ENCODE measurements around the gene GGCX. TPM values are rescaled to one million over a fixed set of nuclear protein-coding genes. Genes with fewer than 3 reads are reported as not detected.

Gene GGCX
- total and polyA plus RNA-seq, 12 donors: 14.9 to 85.2 (median 44.1) TPM

DNA sequence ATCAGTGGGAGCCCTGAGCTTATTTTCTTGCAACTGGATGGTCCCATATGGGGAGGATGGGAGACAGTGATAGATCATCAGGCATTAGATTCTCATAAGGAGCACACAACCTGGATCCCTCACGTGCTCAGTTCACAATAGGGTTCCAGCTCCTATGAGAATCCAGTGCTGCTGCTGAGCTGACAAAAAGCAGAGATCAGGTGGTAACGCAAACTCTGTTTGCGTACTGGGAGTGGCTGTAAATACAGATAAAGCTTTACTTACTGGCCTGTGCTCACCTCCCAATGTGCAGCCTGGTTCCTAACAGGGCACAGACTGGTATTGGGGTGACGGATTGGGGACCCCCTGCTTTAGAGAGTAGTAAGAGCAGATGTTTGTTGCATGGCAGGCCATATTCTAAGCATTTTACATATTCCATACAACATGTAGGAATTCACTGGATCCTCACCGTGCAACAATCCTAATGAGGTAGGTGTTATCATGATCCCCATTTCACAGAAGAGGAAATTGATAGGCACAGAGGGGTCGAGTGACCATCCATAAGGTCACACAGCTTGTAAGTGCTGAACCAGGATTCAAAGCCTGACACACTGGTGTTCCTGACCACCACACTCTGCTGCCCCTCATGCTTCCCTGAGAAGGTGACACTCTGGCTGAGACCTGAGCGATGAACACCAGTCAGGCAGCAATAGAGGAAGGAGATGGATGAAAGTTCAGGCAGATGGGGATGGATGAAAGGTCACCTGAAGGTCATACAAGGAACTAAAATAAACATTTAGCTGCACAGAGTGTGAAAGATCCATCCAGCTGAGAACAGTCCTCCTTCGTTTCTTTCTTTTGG is 38.0 kb downstream of the GGCX start:
- H3K9me3 ChIP-seq (replicated peaks in 1 of 3): no peaks in the 10 kb centered on the region
- no peak overlapping the region for H3K4me3 ChIP-seq
- no peaks in the 10 kb centered on the region for H3K36me3 ChIP-seq (replicated peaks in 1 of 2)
- peaks cover 8 to 17% of the 10 kb centered on the region in 2 donors for H3K4me1 ChIP-seq (replicated peaks in 1 of 2)
- no peak for TF ChIP-seq POLR2A (IDR thresholded peaks at IDR 0.05)
- TF ChIP-seq, protein P1, sequence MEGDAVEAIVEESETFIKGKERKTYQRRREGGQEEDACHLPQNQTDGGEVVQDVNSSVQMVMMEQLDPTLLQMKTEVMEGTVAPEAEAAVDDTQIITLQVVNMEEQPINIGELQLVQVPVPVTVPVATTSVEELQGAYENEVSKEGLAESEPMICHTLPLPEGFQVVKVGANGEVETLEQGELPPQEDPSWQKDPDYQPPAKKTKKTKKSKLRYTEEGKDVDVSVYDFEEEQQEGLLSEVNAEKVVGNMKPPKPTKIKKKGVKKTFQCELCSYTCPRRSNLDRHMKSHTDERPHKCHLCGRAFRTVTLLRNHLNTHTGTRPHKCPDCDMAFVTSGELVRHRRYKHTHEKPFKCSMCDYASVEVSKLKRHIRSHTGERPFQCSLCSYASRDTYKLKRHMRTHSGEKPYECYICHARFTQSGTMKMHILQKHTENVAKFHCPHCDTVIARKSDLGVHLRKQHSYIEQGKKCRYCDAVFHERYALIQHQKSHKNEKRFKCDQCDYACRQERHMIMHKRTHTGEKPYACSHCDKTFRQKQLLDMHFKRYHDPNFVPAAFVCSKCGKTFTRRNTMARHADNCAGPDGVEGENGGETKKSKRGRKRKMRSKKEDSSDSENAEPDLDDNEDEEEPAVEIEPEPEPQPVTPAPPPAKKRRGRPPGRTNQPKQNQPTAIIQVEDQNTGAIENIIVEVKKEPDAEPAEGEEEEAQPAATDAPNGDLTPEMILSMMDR (IDR thresholded peaks at IDR 0.05): no peak
- H3K27me3 ChIP-seq: no peaks in the 10 kb centered on the region
- DNase-seq: no peak
- intact Hi-C loops (cut with DNase I): no loop called here
- H3K27ac ChIP-seq: peak overlapping the region in 2 of 5 donors; percentile 8 to 51
- WGBS, 4 donors: 79 to 84% (median 82%) methylated on average over 4 to 8 of the region's 8 CpGs

DNA sequence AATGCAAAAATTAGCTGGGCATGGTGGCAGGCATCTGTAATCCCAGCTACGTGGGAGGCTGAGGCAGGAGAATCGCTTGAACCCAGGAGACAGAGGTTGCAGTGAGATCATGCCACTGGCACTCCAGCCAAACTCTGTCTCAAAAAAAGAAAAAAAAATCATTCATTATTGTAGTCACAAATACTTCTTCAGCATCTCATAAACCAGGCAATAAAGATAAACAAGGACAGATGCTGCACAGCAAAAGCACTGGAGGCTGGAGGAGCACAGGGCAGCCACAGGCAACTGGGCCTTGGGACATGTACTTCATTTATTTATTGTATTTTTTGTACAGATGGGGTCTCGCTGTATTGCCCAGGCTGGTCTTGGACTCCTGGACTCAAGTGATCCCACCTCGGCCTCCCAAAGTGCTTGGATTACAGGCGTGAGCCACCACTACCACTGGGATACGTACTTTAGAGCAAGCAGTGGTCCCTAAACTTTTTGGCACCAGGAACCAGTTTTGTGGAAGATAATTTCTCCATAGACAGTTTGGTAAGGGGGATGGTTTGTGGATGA is 39.1 kb downstream of the GGCX start:
- no peak for DNase-seq
- Histone ChIP-seq H3K36me3 (replicated peaks in 1 of 2) (no peaks in the 10 kb centered on the region), H3K9me3 (replicated peaks in 1 of 3) (no peaks in the 10 kb centered on the region), H3K27ac (peak overlapping the region in 1 of 5 donors; percentile 26), H3K4me1 (replicated peaks in 1 of 2) (peaks cover 8 to 17% of the 10 kb centered on the region in 2 donors), H3K4me3 (no peak overlapping the region), H3K27me3 (no peaks in the 10 kb centered on the region)
- TF ChIP-seq, protein P1 (IDR thresholded peaks at IDR 0.05): no peak
- TF ChIP-seq POLR2A (IDR thresholded peaks at IDR 0.05): no peak
- WGBS, 4 donors: 89 to 97% (median 95%) methylated on average over 6 of the region's 6 CpGs
- intact Hi-C loops (cut with DNase I): no loop called here

DNA sequence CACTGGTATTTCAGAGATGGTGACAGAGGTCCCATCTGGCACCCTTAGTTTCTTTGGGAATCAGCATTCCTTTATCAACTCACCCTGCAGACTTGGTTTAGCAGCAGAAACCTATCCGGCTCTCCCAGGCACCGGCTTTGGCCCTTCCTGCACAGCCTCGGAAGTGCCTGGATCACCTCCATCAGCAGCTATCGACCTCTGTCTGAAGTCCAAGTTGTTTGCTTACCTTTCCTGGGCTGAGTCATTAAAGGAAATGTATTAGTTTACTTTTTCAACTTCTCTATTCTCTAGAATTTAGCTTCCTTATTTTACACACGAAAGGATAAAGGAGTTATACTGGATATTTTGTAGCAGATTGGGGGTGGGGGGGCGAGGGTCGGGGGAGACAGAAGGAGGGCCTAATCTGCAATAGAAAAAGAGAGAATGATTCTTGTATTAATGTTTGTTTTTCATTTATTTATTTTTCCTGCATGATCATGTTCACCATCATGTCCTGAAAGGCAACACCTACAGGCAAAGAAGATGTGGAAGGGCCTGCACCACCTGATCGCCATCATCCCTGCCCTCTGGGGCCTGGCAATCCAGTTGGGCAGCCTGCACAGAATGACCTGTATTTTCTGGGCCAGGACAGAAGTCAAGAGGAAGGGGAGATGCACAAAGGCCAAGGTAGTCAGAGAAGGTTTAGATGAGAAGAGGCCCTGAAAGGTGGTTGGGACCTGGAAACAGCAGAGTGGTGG is 44.5 kb downstream of the GGCX start:
- Histone ChIP-seq H3K36me3 (replicated peaks in 1 of 2) (no peaks in the 10 kb centered on the region), H3K27me3 (no peaks in the 10 kb centered on the region), H3K9me3 (replicated peaks in 1 of 3) (no peaks in the 10 kb centered on the region), H3K4me3 (no peak overlapping the region), H3K4me1 (replicated peaks in 1 of 2) (no peaks in the 10 kb centered on the region), H3K27ac (no peak overlapping the region)
- intact Hi-C loops (cut with DNase I): no loop called here
- WGBS, 4 donors: 59 to 69% (median 67%) methylated on average over 8 of the region's 8 CpGs
- TF ChIP-seq, protein P1 (IDR thresholded peaks at IDR 0.05): no peak
- no peak for TF ChIP-seq POLR2A (IDR thresholded peaks at IDR 0.05)
- DNase-seq: peak in 1 of 7 donors; percentile 44

DNA sequence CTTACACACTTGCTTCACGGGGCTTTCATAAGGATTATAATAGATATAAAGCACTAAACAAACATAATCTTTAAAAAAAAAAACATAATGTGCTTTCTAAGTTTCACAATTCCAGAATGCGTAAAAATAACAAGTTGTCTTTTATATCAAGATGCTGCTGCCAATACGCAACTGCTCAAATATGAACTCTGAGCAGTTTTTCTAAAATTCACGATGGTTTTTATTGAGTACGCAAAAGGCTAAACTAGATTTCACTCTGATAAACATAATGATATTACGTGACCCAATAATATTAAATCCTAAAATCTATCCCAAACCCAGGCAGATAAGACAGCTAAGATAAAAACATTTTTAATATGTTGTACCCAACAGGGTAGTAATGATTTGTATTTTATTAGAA is 47.0 kb downstream of the GGCX start:
- intact Hi-C loops (cut with DNase I): no loop called here
- Histone ChIP-seq H3K27ac (no peak overlapping the region), H3K4me1 (replicated peaks in 1 of 2) (peaks cover 0 to 10% of the 10 kb centered on the region in 2 donors), H3K36me3 (replicated peaks in 1 of 2) (no peaks in the 10 kb centered on the region), H3K9me3 (replicated peaks in 1 of 3) (no peaks in the 10 kb centered on the region), H3K27me3 (no peaks in the 10 kb centered on the region), H3K4me3 (no peak overlapping the region)
- no peak for TF ChIP-seq POLR2A (IDR thresholded peaks at IDR 0.05)
- TF ChIP-seq, protein P1 (IDR thresholded peaks at IDR 0.05): no peak
- WGBS, 4 donors: 74 to 93% (median 79%) methylated on average over 6 of the region's 6 CpGs
- no peak for DNase-seq

All from adrenal gland (tissue), 12 donors.